NOMO-1 treated with dmso at 0.1 percent for 144 hours (cell line): Measurements from ENCODE around the gene ZNF593.

Experiments used
- DNase-seq: peaks from one replicate; lab custom pipeline; 2025; ENCODE audit not compliant: unreplicated experiment; lab: John Stamatoyannopoulos, UW

The ZNF593 gene

GRCh38 chr1:26200413-26200812, 30.7 kb downstream of the ZNF593 start:
- DNase-seq: no peak

DNA sequence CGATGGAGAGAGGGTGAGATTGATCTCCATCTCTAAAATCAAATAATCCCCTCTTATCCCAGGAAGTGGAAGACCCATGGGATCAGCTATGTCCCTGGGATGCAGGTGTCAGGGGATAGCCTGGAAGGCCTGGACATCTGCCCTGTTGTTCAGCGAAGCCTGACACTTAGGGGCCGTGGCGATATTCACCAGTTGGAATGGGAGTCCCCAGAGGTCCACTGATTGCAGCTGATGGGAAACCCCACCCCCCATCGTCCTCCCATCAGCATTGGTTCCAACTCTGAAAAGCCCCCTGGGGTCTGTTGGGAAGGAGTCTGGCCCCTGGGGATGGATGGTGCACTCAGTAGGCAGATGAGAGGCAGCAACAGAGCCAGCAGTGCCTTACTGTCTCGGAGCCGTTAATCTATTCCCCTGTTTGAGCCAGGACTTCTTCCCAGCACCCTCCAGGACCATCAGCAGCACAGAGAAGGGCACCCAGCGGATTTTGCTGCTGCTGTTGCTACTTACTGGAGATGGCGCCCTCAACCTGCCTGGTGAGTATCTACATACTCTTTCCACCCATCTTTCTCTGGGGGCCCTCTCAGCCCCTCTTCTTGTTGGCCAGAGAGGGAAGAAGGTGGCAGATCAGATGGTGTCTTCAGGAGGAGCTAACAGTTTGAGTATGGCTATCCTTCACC, 34.1 kb downstream of the ZNF593 start:
- DNase-seq: no peak

GRCh38 chr1:26210147-26210870, 40.6 kb downstream of the ZNF593 start:
- DNase-seq: no peak

DNA sequence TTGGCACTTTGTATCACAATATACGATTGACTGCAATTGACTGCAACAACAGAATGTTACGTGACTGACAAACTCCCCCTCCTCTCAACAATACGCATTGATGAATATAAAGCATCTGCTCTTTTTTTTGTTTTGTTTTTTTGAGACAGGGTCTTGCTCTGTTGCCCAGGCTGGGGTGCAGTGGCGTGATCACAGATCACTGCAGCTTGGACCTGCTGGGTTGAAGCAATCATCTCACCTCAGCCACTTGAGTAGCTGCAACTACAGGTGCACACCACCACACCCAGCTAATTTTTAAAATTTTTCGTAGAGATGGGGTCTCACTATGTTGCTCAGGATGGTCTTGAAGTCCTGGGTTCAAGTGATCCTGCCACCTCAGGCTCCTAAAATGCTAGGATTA, 43.0 kb downstream of the ZNF593 start:
- DNase-seq: no peak

- no peak for DNase-seq
These were observed 43.7 kb downstream of the ZNF593 start for GRCh38 chr1:26213335-26213905.

DNA sequence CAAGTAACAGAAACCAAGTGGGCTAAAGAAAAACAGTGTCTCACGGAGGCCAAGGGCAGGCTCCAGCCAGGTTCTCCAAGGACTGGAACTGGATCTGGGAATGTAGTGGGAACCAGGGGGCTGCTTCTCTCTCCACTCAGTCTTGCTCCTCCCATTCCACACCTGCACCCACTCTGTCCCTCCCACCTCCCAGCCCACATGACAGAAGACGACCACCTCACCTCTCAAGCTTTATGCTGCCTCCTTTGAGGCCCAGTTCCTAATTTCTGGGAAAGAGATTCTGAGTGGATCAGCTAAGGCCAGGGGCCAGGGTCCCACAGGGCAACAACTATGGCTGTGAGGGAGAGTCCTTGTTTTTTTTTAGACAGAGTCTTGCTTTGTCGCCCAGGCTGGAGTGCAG, 45.5 kb downstream of the ZNF593 start:
- no peak for DNase-seq

GRCh38 chr1:26218906-26219494, 49.3 kb downstream of the ZNF593 start:
- DNase-seq: no peak
